Panc1 (cell line): Measurements from ENCODE around the gene ATP6V0D1. TPM values are rescaled to one million over a fixed set of nuclear protein-coding genes. Genes with fewer than 3 reads are reported as not detected.

Experiments used
- ATAC-seq: fragments of 200-7000 bp; cut with Tn5 transposase; 2 replicates; pipeline ENCODE4 v1.9.1; 2020; ENCODE audit warnings: mild to moderate bottlenecking, moderate library complexity
- BruUV-seq: library from RNA; stranded (reverse); fragments of 400-500 nt; replicated peaks from 2 replicates; lab custom pipeline; 2021; lab: Mats Ljungman, UMichigan
- CTCF ChIA-PET: fragments of 300-600 bp; sonication (Branson Sonifier 250); formaldehyde crosslinking; loops from one replicate; lab custom pipeline; 2022; ENCODE audit warnings: antibody characterized with exemption; lab: Charles Lee
- POLR2A ChIA-PET: fragments of 300-600 bp; sonication (Branson Sonifier 250); formaldehyde crosslinking; loops from one replicate; lab custom pipeline; 2022; ENCODE audit warnings: antibody characterized with exemption; lab: Charles Lee
- DNase-seq: peaks from one replicate; pipeline ENCODE4 v3.0.0-alpha.2; 2010; ENCODE audit warnings: low read depth, low spot score
- H3K27ac ChIP-seq: 2 replicates; pipeline ENCODE4 v1.5.1; 2011; ENCODE audit warnings: mild to moderate bottlenecking, low read length, inconsistent platforms
- H3K27me3 ChIP-seq: fragments of 200-500 bp; sonication (Bioruptor generic); 2 replicates; pipeline ENCODE4 v1.6.0; 2014; ENCODE audit warnings: low read length, inconsistent platforms; ENCODE audit not compliant: control insufficient read depth, insufficient read depth
- H3K36me3 ChIP-seq: fragments of 200-500 bp; sonication (Bioruptor generic); 2 replicates; pipeline ENCODE4 v1.5.1; 2014; ENCODE audit warnings: inconsistent platforms, mild to moderate bottlenecking, low read length, moderate library complexity; ENCODE audit not compliant: control insufficient read depth, insufficient read depth
- H3K4me1 ChIP-seq: 2 replicates; pipeline ENCODE4 v1.5.1; 2011; ENCODE audit warnings: inconsistent platforms, mild to moderate bottlenecking, low read length, moderate library complexity; ENCODE audit not compliant: control insufficient read depth, insufficient read depth
- H3K4me3 ChIP-seq, 2 experiments: 2 replicates each; pipeline ENCODE4 v1.5.1; 2011 to 2012; ENCODE audit warnings: low read depth in 2 of 2, low read length in 2 of 2, mild to moderate bottlenecking in 2 of 2, inconsistent platforms in 1 of 2, moderate library complexity in 1 of 2
- H3K9me3 ChIP-seq: fragments of 200-500 bp; sonication (Bioruptor generic); 2 replicates; pipeline ENCODE4 v1.5.1; 2014; ENCODE audit warnings: low read depth, mild to moderate bottlenecking, inconsistent platforms, low read length, moderate library complexity; ENCODE audit not compliant: control insufficient read depth, insufficient read depth
- CTCF ChIP-seq: fragments of 450-650 bp; IDR thresholded peaks from 2 replicates; pipeline ENCODE4 v1.5.1; 2017; ENCODE audit warnings: mild to moderate bottlenecking
- POLR2AphosphoS5 ChIP-seq: IDR thresholded peaks from 2 replicates; pipeline ENCODE4 v1.6.1; 2012; ENCODE audit warnings: mild to moderate bottlenecking, low read depth, low read length, moderate library complexity
- REST ChIP-seq, 2 experiments: IDR thresholded peaks; 2 replicates each; pipeline ENCODE4 v1.6.1; 2011 to 2012; ENCODE audit warnings: low read depth in 2 of 2, control low read depth in 1 of 2, low read length in 1 of 2, mild to moderate bottlenecking in 1 of 2, moderate library complexity in 1 of 2; ENCODE audit not compliant: insufficient read depth in 1 of 2
- SIN3A ChIP-seq: IDR thresholded peaks from 2 replicates; pipeline ENCODE4 v1.6.1; 2012; ENCODE audit warnings: low read depth, mild to moderate bottlenecking, low read length, moderate library complexity, borderline replicate concordance; ENCODE audit not compliant: insufficient read depth
- TCF7L2 ChIP-seq: IDR thresholded peaks from 2 replicates; pipeline ENCODE4 v1.6.1; 2011; ENCODE audit warnings: mild to moderate bottlenecking, low read depth, low read length, inconsistent platforms
- in situ Hi-C: cut with HindIII; loops from 2 replicates; pipeline ENCODE4 v1.10.0; 2016; ENCODE audit warnings: low sequenced_read_pairs, low pct_unique_long_range_greater_than_20kb
- intact Hi-C: fragments of 100-400 bp; cut with micrococcal nuclease; formaldehyde crosslinking; loops from one replicate; pipeline ENCODE4 v1.10.0; 2022; ENCODE audit not compliant: unreplicated experiment
- total RNA-seq: library from RNA; stranded (reverse); gene quantifications from one replicate; pipeline ENCODE4 v1.2.1, GENCODE V29; 2021; ENCODE audit not compliant: unreplicated experiment

ATP6V0D1 gene
- total RNA-seq, 1 experiment from 2014 or later, result 70.8 TPM

- ChIA-PET CTCF (interaction anchor here (0.6 kb wide), 1 partner anchor 14 kb away, joined by 3 read pairs; no protein-coding TSS in a partner anchor), POLR2A (no interaction called here)
- intact Hi-C loops, result no loop called here
- H3K4me3 ChIP-seq, result no peak overlapping the region
- no peaks in the 10 kb centered on the region for H3K36me3 ChIP-seq
- BruUV-seq, result no TSS peak
- H3K27me3 ChIP-seq, result no peaks in the 10 kb centered on the region
- no peaks in the 10 kb centered on the region for H3K9me3 ChIP-seq
- TF ChIP-seq TCF7L2, result no peak
- TF ChIP-seq REST (IDR thresholded peaks at IDR 0.05; ENCODE audit: insufficient read depth in 1 of 2, low read depth in 2 of 2, low read length in 1 of 2), result no peak
- no peak for TF ChIP-seq POLR2AphosphoS5
- TF ChIP-seq CTCF, result no peak
- no peak for TF ChIP-seq SIN3A
- in situ Hi-C loops, result no loop called here
- H3K27ac ChIP-seq, result no peak overlapping the region
- H3K4me1 ChIP-seq, result no peaks in the 10 kb centered on the region; the same call in 1 of the 2 replicates
- ATAC-seq (no peak), DNase-seq (no peak)
Observed at GRCh38 chr16:67398546-67399217, 82.3 kb downstream of the ATP6V0D1 start.

GRCh38 chr16:67397812-67398545 lies 83.0 kb downstream of the ATP6V0D1 start:
- BruUV-seq, result no TSS peak
- Histone ChIP-seq H3K4me1 (no peaks in the 10 kb centered on the region; the same call in 1 of the 2 replicates), H3K36me3 (no peaks in the 10 kb centered on the region), H3K4me3 (no peak overlapping the region), H3K27me3 (no peaks in the 10 kb centered on the region), H3K9me3 (no peaks in the 10 kb centered on the region), H3K27ac (no peak overlapping the region)
- in situ Hi-C loops (no loop called here), intact Hi-C loops (no loop called here)
- no peak for DNase-seq
- TF ChIP-seq CTCF (no peak), REST (IDR thresholded peaks at IDR 0.05; ENCODE audit: insufficient read depth in 1 of 2, low read depth in 2 of 2, low read length in 1 of 2) (no peak), POLR2AphosphoS5 (no peak), TCF7L2 (no peak), SIN3A (no peak)
- CTCF ChIA-PET, result interaction anchor here (0.6 kb wide), 1 partner anchor 13 kb away, joined by 3 read pairs; no protein-coding TSS in a partner anchor
- POLR2A ChIA-PET, result interaction anchor here (0.6 kb wide), 1 partner anchor 30 kb away, joined by 3 read pairs; no protein-coding TSS in a partner anchor
- no peak for ATAC-seq
